ENCODE results near the gene C16orf89.
A peak's percentile ranks its signal among the peaks of the same experiment; 100 is the strongest.
"Not testable (repeated sequence)": the region's sequence is repeated elsewhere in the genome, so short reads cannot be mapped to it uniquely, and the experiment has no call there.

Gene C16orf89

GRCh38 chr16:5054876-5055865, 10.6 kb downstream of the C16orf89 start:
- Mint-ChIP-seq H3K36me3 (peaks cover 3% of the 10 kb centered on the region), H3K4me1 (no peaks in the 10 kb centered on the region), H3K4me3 (no peak overlapping the region), H3K27ac (no peak overlapping the region), H3K27me3 (no peaks in the 10 kb centered on the region), H3K9me3 (no peaks in the 10 kb centered on the region)

GRCh38 chr16:5046914-5047313, 18.8 kb downstream of the C16orf89 start:
- H3K4me1 Mint-ChIP-seq = no peaks in the 10 kb centered on the region
- H3K36me3 Mint-ChIP-seq = peaks cover 10% of the 10 kb centered on the region
- H3K27ac Mint-ChIP-seq = no peak overlapping the region
- no peaks in the 10 kb centered on the region for H3K9me3 Mint-ChIP-seq
- H3K4me3 Mint-ChIP-seq = no peak overlapping the region
- H3K27me3 Mint-ChIP-seq = no peaks in the 10 kb centered on the region

- no peaks in the 10 kb centered on the region for H3K4me1 Mint-ChIP-seq
- no peak overlapping the region for H3K27ac Mint-ChIP-seq
Measured at GRCh38 chr16:5045499-5046115, 20.1 kb downstream of the C16orf89 start.

GRCh38 chr16:5044581-5044980, 21.2 kb downstream of the C16orf89 start:
- not testable (repeated sequence) for H3K27ac Mint-ChIP-seq, H3K4me1 Mint-ChIP-seq, H3K9me3 Mint-ChIP-seq, H3K36me3 Mint-ChIP-seq, H3K4me3 Mint-ChIP-seq, H3K27me3 Mint-ChIP-seq

More at GRCh38 chr16:5045499-5046115, 20.1 kb downstream of the C16orf89 start:
- no peaks in the 10 kb centered on the region for H3K9me3 Mint-ChIP-seq
- peaks cover 9% of the 10 kb centered on the region for H3K36me3 Mint-ChIP-seq
- no peaks in the 10 kb centered on the region for H3K27me3 Mint-ChIP-seq
- no peak overlapping the region for H3K4me3 Mint-ChIP-seq

- no peaks in the 10 kb centered on the region for H3K9me3 Mint-ChIP-seq
- H3K4me3 Mint-ChIP-seq = no peak overlapping the region
- no peaks in the 10 kb centered on the region for H3K27me3 Mint-ChIP-seq
- H3K27ac Mint-ChIP-seq = no peak overlapping the region
- no peaks in the 10 kb centered on the region for H3K4me1 Mint-ChIP-seq
- H3K36me3 Mint-ChIP-seq = peaks cover 7% of the 10 kb centered on the region
Measured at GRCh38 chr16:5044011-5044540, 21.7 kb downstream of the C16orf89 start.

GRCh38 chr16:5042574-5043171, 23.1 kb downstream of the C16orf89 start:
- Mint-ChIP-seq H3K27me3 (no peaks in the 10 kb centered on the region), H3K36me3 (peaks cover 2% of the 10 kb centered on the region), H3K4me3 (no peak overlapping the region), H3K27ac (no peak overlapping the region), H3K4me1 (no peaks in the 10 kb centered on the region), H3K9me3 (no peaks in the 10 kb centered on the region)

GRCh38 chr16:5041600-5042133, 24.1 kb downstream of the C16orf89 start:
- Mint-ChIP-seq H3K36me3 (peaks cover 2% of the 10 kb centered on the region), H3K4me1 (no peaks in the 10 kb centered on the region), H3K27me3 (no peaks in the 10 kb centered on the region), H3K27ac (no peak overlapping the region), H3K9me3 (no peaks in the 10 kb centered on the region), H3K4me3 (no peak overlapping the region)

- Mint-ChIP-seq H3K36me3 (no peaks in the 10 kb centered on the region), H3K27ac (no peak overlapping the region), H3K27me3 (no peaks in the 10 kb centered on the region), H3K9me3 (no peaks in the 10 kb centered on the region), H3K4me1 (no peaks in the 10 kb centered on the region), H3K4me3 (no peak overlapping the region)
Measured at GRCh38 chr16:5040451-5040850, 25.3 kb downstream of the C16orf89 start.

- H3K9me3 Mint-ChIP-seq = no peaks in the 10 kb centered on the region
- H3K27me3 Mint-ChIP-seq = no peaks in the 10 kb centered on the region
- no peak overlapping the region for H3K4me3 Mint-ChIP-seq
- H3K27ac Mint-ChIP-seq = no peak overlapping the region
- H3K36me3 Mint-ChIP-seq = no peaks in the 10 kb centered on the region
- H3K4me1 Mint-ChIP-seq = peaks cover 27% of the 10 kb centered on the region
Measured at GRCh38 chr16:5036228-5037156, 29.3 kb downstream of the C16orf89 start.

GRCh38 chr16:5035909-5036227, 29.9 kb downstream of the C16orf89 start:
- Mint-ChIP-seq H3K4me1 (peaks cover 27% of the 10 kb centered on the region), H3K27me3 (no peaks in the 10 kb centered on the region), H3K9me3 (no peaks in the 10 kb centered on the region), H3K27ac (no peak overlapping the region), H3K4me3 (no peak overlapping the region), H3K36me3 (no peaks in the 10 kb centered on the region)

GRCh38 chr16:5034167-5034523, 31.6 kb downstream of the C16orf89 start:
- Mint-ChIP-seq H3K27ac (peak overlapping the region; percentile 95), H3K9me3 (no peaks in the 10 kb centered on the region), H3K36me3 (no peaks in the 10 kb centered on the region), H3K4me3 (peak overlapping the region; percentile 88), H3K4me1 (peaks cover 27% of the 10 kb centered on the region), H3K27me3 (no peaks in the 10 kb centered on the region)

GRCh38 chr16:5033256-5034166, 32.2 kb downstream of the C16orf89 start, which contains the start of gene NAGPA:
Gene NAGPA (minus strand): TSS chr16:5033935. CDS start chr16:5033914, 21 bp downstream.
- Mint-ChIP-seq H3K36me3 (no peaks in the 10 kb centered on the region), H3K27ac (peak within 1 kb of the TSS; percentile 95), H3K4me3 (peak within 1 kb of the TSS; percentile 88), H3K27me3 (no peaks in the 10 kb centered on the region), H3K9me3 (no peaks in the 10 kb centered on the region), H3K4me1 (peaks cover 27% of the 10 kb centered on the region)

- H3K27me3 Mint-ChIP-seq = no peaks in the 10 kb centered on the region
Measured at GRCh38 chr16:5032748-5033167, 33.0 kb downstream of the C16orf89 start.

GRCh38 chr16:5031601-5032000, 34.2 kb downstream of the C16orf89 start:
- Mint-ChIP-seq H3K36me3 (no peaks in the 10 kb centered on the region), H3K27ac (no peak overlapping the region), H3K4me1 (peaks cover 27% of the 10 kb centered on the region), H3K9me3 (no peaks in the 10 kb centered on the region), H3K27me3 (no peaks in the 10 kb centered on the region), H3K4me3 (peak overlapping the region; percentile 42)

More at GRCh38 chr16:5032748-5033167, 33.0 kb downstream of the C16orf89 start:
- Mint-ChIP-seq H3K4me1 (peaks cover 27% of the 10 kb centered on the region), H3K4me3 (peak overlapping the region; percentile 83), H3K36me3 (no peaks in the 10 kb centered on the region), H3K27ac (peak overlapping the region; percentile 82), H3K9me3 (no peaks in the 10 kb centered on the region)
